Measurements from ENCODE around the gene CHCT1.

CHCT1 gene

GRCh38 chr17:60471451-60471850 lies 49.2 kb downstream of the CHCT1 start:
- H3K27ac ChIP-seq (replicated peaks) = no peak overlapping the region
- H3K27me3 ChIP-seq (ENCODE audit: insufficient read depth, poor library complexity, severe bottlenecking) = no peaks in the 10 kb centered on the region
- TF ChIP-seq GABPA (IDR thresholded peaks at IDR 0.05; ENCODE audit: low read depth) (no peak), SPI1 (IDR thresholded peaks at IDR 0.05; ENCODE audit: borderline replicate concordance, low read depth) (no peak)
- no peak for DNase-seq (ENCODE audit: low read depth in 1 of 2, low spot score in 1 of 2)
- H3K4me3 ChIP-seq (replicated peaks; ENCODE audit: insufficient read depth, low read length) = no peak overlapping the region

- Histone ChIP-seq H3K4me3 (replicated peaks; ENCODE audit: insufficient read depth, low read length) (no peak overlapping the region), H3K27me3 (ENCODE audit: insufficient read depth, poor library complexity, severe bottlenecking) (no peaks in the 10 kb centered on the region), H3K27ac (replicated peaks) (no peak overlapping the region)
- no peak for TF ChIP-seq GABPA (IDR thresholded peaks at IDR 0.05; ENCODE audit: low read depth)
- TF ChIP-seq POLR2AphosphoS5 (IDR thresholded peaks at IDR 0.05; ENCODE audit: low read depth) = no peak
- no peak for TF ChIP-seq CTCF (IDR thresholded peaks at IDR 0.05; ENCODE audit: insufficient read depth, low read length)
- TF ChIP-seq REST (IDR thresholded peaks at IDR 0.05; ENCODE audit: insufficient replicate concordance, low read depth) = no peak
- TF ChIP-seq SPI1 (IDR thresholded peaks at IDR 0.05; ENCODE audit: borderline replicate concordance, low read depth) = no peak
- no peak for DNase-seq (ENCODE audit: low read depth in 1 of 2, low spot score in 1 of 2)
Measured at GRCh38 chr17:60472449-60472848, 50.2 kb downstream of the CHCT1 start.

- no peak overlapping the region for H3K4me3 ChIP-seq (replicated peaks; ENCODE audit: insufficient read depth, low read length)
- TF ChIP-seq GABPA (IDR thresholded peaks at IDR 0.05; ENCODE audit: low read depth) (no peak), POLR2AphosphoS5 (IDR thresholded peaks at IDR 0.05; ENCODE audit: low read depth) (no peak), REST (IDR thresholded peaks at IDR 0.05; ENCODE audit: insufficient replicate concordance, low read depth) (no peak), CTCF (IDR thresholded peaks at IDR 0.05; ENCODE audit: insufficient read depth, low read length) (no peak), SPI1 (IDR thresholded peaks at IDR 0.05; ENCODE audit: borderline replicate concordance, low read depth) (no peak)
- no peak overlapping the region for H3K27ac ChIP-seq (replicated peaks)
- no peaks in the 10 kb centered on the region for H3K27me3 ChIP-seq (ENCODE audit: insufficient read depth, poor library complexity, severe bottlenecking)
- no peak for DNase-seq (ENCODE audit: low read depth in 1 of 2, low spot score in 1 of 2)
Measured at GRCh38 chr17:60473788-60474187, 51.5 kb downstream of the CHCT1 start.

Measured in HL-60 (cell line).